SHP77 (cell line): Measurements from ENCODE around the gene SLC30A2.

Experiments used
- DNase-seq, 2 experiments: peaks; one replicate each; lab custom pipeline; 2025; lab: John Stamatoyannopoulos, UW

The SLC30A2 gene

GRCh38 chr1:25996966-25997827 lies 48.7 kb downstream of the SLC30A2 start:
- no peak for DNase-seq

- no peak for DNase-seq
These were observed 51.3 kb downstream of the SLC30A2 start for GRCh38 chr1:25994402-25995150.

- DNase-seq: no peak
These were observed 52.5 kb downstream of the SLC30A2 start for GRCh38 chr1:25993197-25993951.

- DNase-seq: no peak
These were observed 53.2 kb downstream of the SLC30A2 start for GRCh38 chr1:25992689-25993171.

GRCh38 chr1:25991937-25992688 lies 53.8 kb downstream of the SLC30A2 start:
- no peak for DNase-seq

GRCh38 chr1:25990702-25991395 lies 55.1 kb downstream of the SLC30A2 start:
- DNase-seq: no peak

- DNase-seq: no peak
These were observed 55.7 kb downstream of the SLC30A2 start for GRCh38 chr1:25990251-25990650.

- no peak for DNase-seq
These were observed 56.3 kb downstream of the SLC30A2 start for GRCh38 chr1:25989440-25990234.

- no peak for DNase-seq
These were observed 58.0 kb downstream of the SLC30A2 start for GRCh38 chr1:25987951-25988350.
